Measurements from ENCODE around the gene ZNF35.

DNA sequence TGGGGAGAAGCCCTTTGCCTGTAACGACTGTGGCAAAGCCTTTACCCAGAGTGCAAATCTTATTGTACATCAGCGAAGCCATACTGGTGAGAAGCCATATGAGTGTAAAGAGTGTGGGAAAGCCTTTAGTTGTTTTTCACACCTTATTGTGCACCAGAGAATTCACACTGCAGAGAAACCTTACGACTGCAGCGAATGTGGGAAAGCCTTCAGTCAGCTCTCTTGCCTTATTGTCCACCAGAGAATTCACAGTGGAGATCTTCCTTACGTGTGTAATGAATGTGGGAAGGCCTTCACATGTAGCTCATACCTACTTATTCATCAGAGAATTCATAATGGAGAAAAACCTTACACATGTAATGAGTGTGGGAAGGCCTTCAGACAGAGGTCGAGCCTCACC is 10.9 kb downstream of the ZNF35 start:
- TF ChIP-seq CTCF (IDR thresholded peaks at IDR 0.05) = no peak
- no peak for TF ChIP-seq POLR2AphosphoS5 (IDR thresholded peaks at IDR 0.05)
- TF ChIP-seq POLR2A (IDR thresholded peaks at IDR 0.05) = no peak

Measured in sigmoid colon (tissue), 4 donors.